ENCODE measurements around the gene CDH26.

GRCh38 chr20:60003776-60004175, 45.6 kb downstream of the CDH26 start:
- no peak for TF ChIP-seq POLR2A (IDR thresholded peaks at IDR 0.05)
- no peak for TF ChIP-seq CTCF (IDR thresholded peaks at IDR 0.05)
